ENCODE results near the gene ZNF701. TPM values are rescaled to one million over a fixed set of nuclear protein-coding genes. Genes with fewer than 3 reads are reported as not detected.

Gene ZNF701
- total RNA-seq, 1 experiment from 2014 or later: 24.4 TPM

GRCh38 chr19:52566121-52566520, 4.0 kb upstream of the ZNF701 start:
- H2BK5ac ChIP-seq (ENCODE audit: insufficient read length, low read length): no peak overlapping the region
- no peaks in the 10 kb centered on the region; the same call in 1 of the 2 replicates for H3K4me1 ChIP-seq (ENCODE audit: insufficient read depth, low read length)
- no peak overlapping the region for H3K27ac Mint-ChIP-seq
- H3K27me3 Mint-ChIP-seq (ENCODE audit: low read depth): no peaks in the 10 kb centered on the region
- H3K4me2 ChIP-seq (ENCODE audit: insufficient read depth, insufficient read length, low read length): no peak overlapping the region
- no peak overlapping the region for H4K8ac ChIP-seq (replicated peaks; ENCODE audit: insufficient read length, low read depth, low read length)
- H2BK20ac ChIP-seq (ENCODE audit: low read depth, low read length, poor library complexity, severe bottlenecking): no peak overlapping the region
- no peak overlapping the region for H2AK5ac ChIP-seq (ENCODE audit: insufficient read length, low read length)
- H4K5ac ChIP-seq (ENCODE audit: insufficient read length, low read depth, low read length): no peak overlapping the region
- DNase-seq: no peak
- no peak overlapping the region for H3K23ac ChIP-seq (ENCODE audit: insufficient read length, low read depth, low read length)
- no peak overlapping the region for H3K56ac ChIP-seq (ENCODE audit: insufficient read length, low read depth, low read length)
- no peak overlapping the region for H4K91ac ChIP-seq (ENCODE audit: insufficient read length, low read depth, low read length)
- peaks cover 0 to 19% (median 15%) of the 10 kb centered on the region in 3 experiments; a peak in 6 of 7 replicates for H3K36me3 Mint-ChIP-seq (ENCODE audit: insufficient read depth in 1 of 3, low read depth in 3 of 3)
- H3K9me3 ChIP-seq (ENCODE audit: control insufficient read depth, low read depth, low read length): no peaks in the 10 kb centered on the region
- H4K20me1 ChIP-seq (ENCODE audit: control insufficient read depth, insufficient read depth, insufficient read length): peaks cover 3% of the 10 kb centered on the region
- H3K4me1 Mint-ChIP-seq: peaks cover 31 to 32% of the 10 kb centered on the region in 2 experiments
- no peak overlapping the region for H3K18ac ChIP-seq (ENCODE audit: insufficient read length, low read depth, low read length)
- H3K27ac ChIP-seq (ENCODE audit: insufficient read length, low read depth, low read length): no peak overlapping the region
- H3K9ac ChIP-seq (ENCODE audit: extremely low read depth, insufficient read length, low read length): no peak overlapping the region
- H2AFZ ChIP-seq (ENCODE audit: low read length): no peak overlapping the region
- no peak overlapping the region for H3T11ph ChIP-seq (ENCODE audit: low read length)
- H3K79me1 ChIP-seq (ENCODE audit: insufficient read depth, low read depth, low read length, poor library complexity, severe bottlenecking): no peaks in the 10 kb centered on the region
- no peak overlapping the region for H3K4ac ChIP-seq (ENCODE audit: low read depth, low read length)
- no peaks in the 10 kb centered on the region for H3K27me3 ChIP-seq (ENCODE audit: insufficient read depth, low read length)
- no peak for TF ChIP-seq CTCF (conservative IDR thresholded peaks at IDR 0.05)
- no peaks in the 10 kb centered on the region; the same call in 1 of the 2 replicates for H3K79me2 ChIP-seq (ENCODE audit: insufficient read depth, low read length)
- no peak overlapping the region for H2BK12ac ChIP-seq (ENCODE audit: insufficient read length, low read depth, low read length)
- no peaks in the 10 kb centered on the region for H3K9me3 Mint-ChIP-seq
- H3K23me2 ChIP-seq (ENCODE audit: insufficient read length, low read depth, low read length, poor library complexity, severe bottlenecking): peaks cover 9% of the 10 kb centered on the region
- no peak overlapping the region for H2BK15ac ChIP-seq (ENCODE audit: low read depth, low read length)
- WGBS (ENCODE audit: extremely low coverage, insufficient read length, low lambda C conversion rate): no CpG with 5 or more reads among the region's 6 CpGs
- H3K4me3 Mint-ChIP-seq: no peak overlapping the region
- H3K14ac ChIP-seq (ENCODE audit: insufficient read depth, low read length): no peak overlapping the region
- no peak overlapping the region for H2BK120ac ChIP-seq (ENCODE audit: low read depth, low read length, poor library complexity, severe bottlenecking)
